Measurements from ENCODE around the gene VNN1. TPM values are rescaled to one million over a fixed set of nuclear protein-coding genes. Genes with fewer than 3 reads are reported as not detected.

The VNN1 gene, protein sequence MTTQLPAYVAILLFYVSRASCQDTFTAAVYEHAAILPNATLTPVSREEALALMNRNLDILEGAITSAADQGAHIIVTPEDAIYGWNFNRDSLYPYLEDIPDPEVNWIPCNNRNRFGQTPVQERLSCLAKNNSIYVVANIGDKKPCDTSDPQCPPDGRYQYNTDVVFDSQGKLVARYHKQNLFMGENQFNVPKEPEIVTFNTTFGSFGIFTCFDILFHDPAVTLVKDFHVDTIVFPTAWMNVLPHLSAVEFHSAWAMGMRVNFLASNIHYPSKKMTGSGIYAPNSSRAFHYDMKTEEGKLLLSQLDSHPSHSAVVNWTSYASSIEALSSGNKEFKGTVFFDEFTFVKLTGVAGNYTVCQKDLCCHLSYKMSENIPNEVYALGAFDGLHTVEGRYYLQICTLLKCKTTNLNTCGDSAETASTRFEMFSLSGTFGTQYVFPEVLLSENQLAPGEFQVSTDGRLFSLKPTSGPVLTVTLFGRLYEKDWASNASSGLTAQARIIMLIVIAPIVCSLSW
- not detected for total RNA-seq

- CTCF ChIA-PET = no interaction called here
- H3K9me3 Mint-ChIP-seq = no peaks in the 10 kb centered on the region
- peaks cover 18% of the 10 kb centered on the region for H3K27me3 Mint-ChIP-seq (ENCODE audit: low read depth)
- no peaks in the 10 kb centered on the region for H3K4me1 Mint-ChIP-seq (ENCODE audit: low read depth)
- no peaks in the 10 kb centered on the region for H3K36me3 Mint-ChIP-seq (ENCODE audit: low read depth)
- H3K27ac Mint-ChIP-seq = no peak within 1 kb of the TSS
- H3K4me3 Mint-ChIP-seq = no peak within 1 kb of the TSS
- intact Hi-C loops (cut with micrococcal nuclease) = no loop called here
- no peak for DNase-seq
Measured at GRCh38 chr6:132713352-132714134, at the start of gene VNN1. TSS of gene VNN1 (minus strand) at chr6:132714055. CDS start at chr6:132714035, 20 bp downstream.

GRCh38 chr6:132763269-132763668 is 49.4 kb upstream of the VNN1 start:
- peak; percentile 78 for DNase-seq
- intact Hi-C loops (cut with micrococcal nuclease) = loop anchor here (1.0 to 10.0 kb wide), 9 partner anchors 12 to 488 kb away; partner anchors contain the start of genes RPS12 and SLC18B1
- H3K27me3 Mint-ChIP-seq (ENCODE audit: low read depth) = no peaks in the 10 kb centered on the region
- H3K4me1 Mint-ChIP-seq (ENCODE audit: low read depth) = peaks cover 53% of the 10 kb centered on the region
- no peak overlapping the region for H3K27ac Mint-ChIP-seq
- H3K9me3 Mint-ChIP-seq = no peaks in the 10 kb centered on the region
- no peaks in the 10 kb centered on the region for H3K36me3 Mint-ChIP-seq (ENCODE audit: low read depth)
- H3K4me3 Mint-ChIP-seq = peak overlapping the region; percentile 60
- CTCF ChIA-PET = interaction anchor here (0.6 to 5.4 kb wide), 12 partner anchors 10 to 486 kb away, joined by 3 to 35 read pairs (median 4); partner anchors contain the start of gene SLC18B1

DNA sequence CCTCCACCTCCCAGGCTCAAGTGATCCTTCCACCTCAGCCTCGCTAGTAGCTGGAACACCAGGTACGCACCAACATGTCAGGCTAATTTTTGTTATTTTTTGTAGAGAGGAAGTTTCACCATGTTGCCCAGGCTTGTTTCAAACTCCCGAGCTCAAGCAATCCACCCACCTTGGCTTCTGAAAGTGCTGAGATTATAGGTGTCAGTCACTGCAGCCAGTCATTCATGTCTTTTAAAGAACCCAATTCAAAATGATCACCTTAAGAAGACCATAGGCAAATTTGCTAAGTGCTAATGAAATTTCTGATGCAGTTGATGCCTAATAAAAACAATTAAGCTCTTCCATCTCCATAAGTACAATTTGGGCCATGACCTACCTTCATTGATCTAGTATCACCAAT is 46.4 kb upstream of the VNN1 start:
- CTCF ChIA-PET = interaction anchor here (1.4 to 2.3 kb wide), 2 partner anchors 38 to 63 kb away, joined by 3 to 5 read pairs; partner anchors contain the start of gene SLC18B1
- H3K4me1 Mint-ChIP-seq (ENCODE audit: low read depth) = peaks cover 53% of the 10 kb centered on the region

GRCh38 chr6:132758689-132759088 is 44.8 kb upstream of the VNN1 start:
- intact Hi-C loops (cut with micrococcal nuclease) = no loop called here
- H3K27me3 Mint-ChIP-seq (ENCODE audit: low read depth) = no peaks in the 10 kb centered on the region
- H3K4me3 Mint-ChIP-seq = no peak overlapping the region
- no peak overlapping the region for H3K27ac Mint-ChIP-seq
- DNase-seq = no peak
- CTCF ChIA-PET = interaction anchor here (0.6 kb wide), 1 partner anchor 500 kb away, joined by 3 read pairs; no protein-coding TSS in a partner anchor
- H3K9me3 Mint-ChIP-seq = no peaks in the 10 kb centered on the region
- peaks cover 39% of the 10 kb centered on the region for H3K4me1 Mint-ChIP-seq (ENCODE audit: low read depth)
- H3K36me3 Mint-ChIP-seq (ENCODE audit: low read depth) = peaks cover 3% of the 10 kb centered on the region

More for the DNA sequence above, 46.4 kb upstream of the VNN1 start:
- peaks cover 3% of the 10 kb centered on the region for H3K36me3 Mint-ChIP-seq (ENCODE audit: low read depth)
- no peak overlapping the region for H3K4me3 Mint-ChIP-seq
- no peaks in the 10 kb centered on the region for H3K27me3 Mint-ChIP-seq (ENCODE audit: low read depth)
- no peak overlapping the region for H3K27ac Mint-ChIP-seq
- peak; percentile 27 for DNase-seq
- intact Hi-C loops (cut with micrococcal nuclease) = loop anchor here (1.0 to 10.0 kb wide), 3 partner anchors 8 to 485 kb away; no protein-coding TSS in a partner anchor
- H3K9me3 Mint-ChIP-seq = no peaks in the 10 kb centered on the region

DNA sequence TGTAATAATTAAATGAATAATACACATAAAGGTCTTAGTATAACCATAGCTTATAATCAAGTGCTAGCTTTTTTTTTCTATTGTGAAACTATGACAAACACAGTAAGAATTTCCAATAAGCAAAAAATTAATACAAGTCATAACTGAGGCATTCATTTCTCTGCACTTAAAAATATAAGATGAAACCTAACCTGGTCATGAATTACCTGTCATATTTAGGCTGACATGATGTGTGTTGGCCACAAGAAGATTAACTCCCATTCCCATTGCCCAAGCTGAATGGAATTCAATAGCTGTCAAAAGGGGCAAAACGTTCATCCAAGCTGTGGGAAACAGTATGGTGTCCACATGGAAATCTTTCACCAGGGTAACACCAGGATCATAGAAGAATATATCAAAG is 38.4 kb upstream of the VNN1 start:
- Mint-ChIP-seq H3K9me3 (no peaks in the 10 kb centered on the region), H3K27me3 (ENCODE audit: low read depth) (no peaks in the 10 kb centered on the region), H3K36me3 (ENCODE audit: low read depth) (peaks cover 30% of the 10 kb centered on the region), H3K27ac (no peak overlapping the region), H3K4me3 (no peak overlapping the region), H3K4me1 (ENCODE audit: low read depth) (peaks cover 23% of the 10 kb centered on the region)
- no peak for DNase-seq
- CTCF ChIA-PET = interaction anchor here (0.6 to 1.0 kb wide), 3 partner anchors 28 to 563 kb away, joined by 3 to 4 read pairs (median 3); partner anchors contain the start of gene SLC18B1
- intact Hi-C loops (cut with micrococcal nuclease) = loop anchor here (1.0 kb wide), 1 partner anchor 8 kb away; no protein-coding TSS in a partner anchor

GRCh38 chr6:132751828-132752227 is 38.0 kb upstream of the VNN1 start:
- no peak for DNase-seq
- intact Hi-C loops (cut with micrococcal nuclease) = loop anchor here (1.0 to 2.0 kb wide), 3 partner anchors 8 to 15 kb away; no protein-coding TSS in a partner anchor
- Mint-ChIP-seq H3K27ac (no peak overlapping the region), H3K4me1 (ENCODE audit: low read depth) (peaks cover 23% of the 10 kb centered on the region), H3K9me3 (no peaks in the 10 kb centered on the region), H3K36me3 (ENCODE audit: low read depth) (peaks cover 34% of the 10 kb centered on the region), H3K27me3 (ENCODE audit: low read depth) (no peaks in the 10 kb centered on the region), H3K4me3 (no peak overlapping the region)
- CTCF ChIA-PET = interaction anchor here (0.6 to 1.0 kb wide), 3 partner anchors 28 to 564 kb away, joined by 3 to 4 read pairs (median 3); partner anchors contain the start of gene SLC18B1

DNA sequence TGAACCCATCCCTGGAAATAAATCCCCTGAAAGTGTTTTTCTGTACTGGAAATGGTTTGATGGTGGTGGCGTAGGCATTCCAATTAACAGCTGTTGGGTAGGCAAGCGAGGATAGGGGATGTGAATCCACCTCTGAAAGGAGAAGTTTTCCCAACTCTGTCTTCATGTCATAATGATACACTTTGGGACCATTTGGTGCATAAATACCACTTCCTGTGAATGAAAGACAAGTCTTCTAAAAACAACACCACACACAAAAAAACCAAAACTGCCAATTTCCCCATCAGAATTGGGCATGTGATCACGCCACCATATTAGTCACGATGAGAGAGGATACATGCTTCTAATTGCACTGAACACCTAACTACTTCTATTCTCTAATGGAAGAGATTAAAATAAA is 37.5 kb upstream of the VNN1 start:
- CTCF ChIA-PET = interaction anchor here (1.3 kb wide), 1 partner anchor 27 kb away, joined by 6 read pairs; no protein-coding TSS in a partner anchor
- Mint-ChIP-seq H3K4me3 (no peak overlapping the region), H3K27me3 (ENCODE audit: low read depth) (no peaks in the 10 kb centered on the region), H3K9me3 (no peaks in the 10 kb centered on the region), H3K4me1 (ENCODE audit: low read depth) (peaks cover 23% of the 10 kb centered on the region), H3K36me3 (ENCODE audit: low read depth) (peaks cover 37% of the 10 kb centered on the region), H3K27ac (peak overlapping the region; percentile 25)
- peak; percentile 20 for DNase-seq
- intact Hi-C loops (cut with micrococcal nuclease) = loop anchor here (1.0 to 2.0 kb wide), 2 partner anchors 12 to 15 kb away; no protein-coding TSS in a partner anchor

DNA sequence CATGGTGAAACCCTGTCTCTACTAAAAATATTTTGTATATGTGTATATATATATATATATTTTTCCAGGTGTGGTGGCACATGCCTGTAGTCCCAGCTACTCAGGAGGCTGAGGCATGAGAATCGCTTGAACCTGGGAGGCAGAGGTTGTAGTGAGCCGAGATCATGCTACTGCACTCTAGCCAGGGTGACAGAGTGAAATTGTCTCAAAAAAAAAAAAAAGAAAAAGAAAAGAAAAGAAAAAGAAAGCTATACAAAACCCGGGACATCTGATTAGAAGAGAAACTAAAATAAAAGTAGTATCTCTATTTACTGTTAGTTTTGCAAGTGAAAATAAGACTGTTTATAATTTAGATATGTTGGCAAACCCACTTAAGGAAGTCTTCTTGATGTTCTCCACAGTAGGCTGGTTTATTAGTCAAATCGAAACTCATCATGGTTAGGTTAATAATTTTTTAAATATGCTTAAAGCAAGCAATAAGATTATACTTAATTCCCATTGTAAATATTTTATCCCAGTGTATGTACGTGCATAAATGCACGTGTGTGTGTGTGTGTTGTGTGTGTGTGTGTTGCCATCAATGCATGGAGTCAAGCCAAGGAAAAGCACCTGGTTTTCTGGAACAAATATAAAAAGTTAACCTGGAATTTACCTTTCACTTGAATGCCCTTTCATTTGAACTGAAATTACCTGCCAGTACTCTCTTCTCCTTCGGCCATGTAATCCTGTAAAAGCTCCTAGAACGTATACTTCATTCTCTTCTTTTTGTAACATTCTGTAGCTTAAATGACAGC is 36.8 kb upstream of the VNN1 start:
- peaks cover under 1% of the 10 kb centered on the region for H3K9me3 Mint-ChIP-seq
- H3K27ac Mint-ChIP-seq = peak overlapping the region; percentile 25
- no peaks in the 10 kb centered on the region for H3K27me3 Mint-ChIP-seq (ENCODE audit: low read depth)
- CTCF ChIA-PET = interaction anchor here (1.3 kb wide), 1 partner anchor 26 kb away, joined by 6 read pairs; no protein-coding TSS in a partner anchor
- intact Hi-C loops (cut with micrococcal nuclease) = loop anchor here (1.0 to 2.0 kb wide), 2 partner anchors 13 to 14 kb away; no protein-coding TSS in a partner anchor
- H3K36me3 Mint-ChIP-seq (ENCODE audit: low read depth) = peaks cover 38% of the 10 kb centered on the region
- H3K4me1 Mint-ChIP-seq (ENCODE audit: low read depth) = peaks cover 23% of the 10 kb centered on the region
- DNase-seq = no peak
- H3K4me3 Mint-ChIP-seq = no peak overlapping the region

GRCh38 chr6:132749111-132749510 is 35.3 kb upstream of the VNN1 start:
- Mint-ChIP-seq H3K27me3 (ENCODE audit: low read depth) (no peaks in the 10 kb centered on the region), H3K36me3 (ENCODE audit: low read depth) (peaks cover 51% of the 10 kb centered on the region), H3K9me3 (peaks cover 9% of the 10 kb centered on the region), H3K27ac (peak overlapping the region; percentile 60), H3K4me3 (no peak overlapping the region), H3K4me1 (ENCODE audit: low read depth) (peaks cover 29% of the 10 kb centered on the region)
- DNase-seq = peak; percentile 33
- CTCF ChIA-PET = interaction anchor here (0.7 to 1.7 kb wide), 4 partner anchors 14 to 79 kb away, joined by 3 to 6 read pairs (median 5); no protein-coding TSS in a partner anchor
- intact Hi-C loops (cut with micrococcal nuclease) = no loop called here

DNA sequence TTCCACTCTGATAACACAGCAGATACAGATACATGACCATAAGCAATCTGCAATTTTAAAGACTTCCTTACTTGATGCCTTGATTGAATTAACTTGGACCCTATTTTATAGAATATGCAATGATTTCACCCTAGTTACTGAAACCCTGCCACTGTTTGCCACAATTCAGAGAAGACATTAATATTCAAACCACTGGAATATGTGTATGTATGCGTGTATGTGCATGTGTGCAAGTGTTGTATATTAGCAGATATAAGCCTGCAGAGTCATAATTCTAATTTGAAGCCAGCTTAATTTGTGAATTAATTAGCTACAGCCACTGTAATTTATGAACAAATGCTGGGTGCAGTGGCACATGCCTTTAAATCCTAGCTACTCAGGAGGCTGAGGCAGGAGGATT is 34.6 kb upstream of the VNN1 start:
- Mint-ChIP-seq H3K4me1 (ENCODE audit: low read depth) (peaks cover 29% of the 10 kb centered on the region), H3K27ac (no peak overlapping the region), H3K27me3 (ENCODE audit: low read depth) (no peaks in the 10 kb centered on the region), H3K9me3 (peaks cover 11% of the 10 kb centered on the region), H3K4me3 (no peak overlapping the region), H3K36me3 (ENCODE audit: low read depth) (peaks cover 57% of the 10 kb centered on the region)
- no peak for DNase-seq
- CTCF ChIA-PET = interaction anchor here (0.7 to 1.7 kb wide), 3 partner anchors 15 to 35 kb away, joined by 3 to 5 read pairs (median 5); no protein-coding TSS in a partner anchor
- intact Hi-C loops (cut with micrococcal nuclease) = no loop called here

DNA sequence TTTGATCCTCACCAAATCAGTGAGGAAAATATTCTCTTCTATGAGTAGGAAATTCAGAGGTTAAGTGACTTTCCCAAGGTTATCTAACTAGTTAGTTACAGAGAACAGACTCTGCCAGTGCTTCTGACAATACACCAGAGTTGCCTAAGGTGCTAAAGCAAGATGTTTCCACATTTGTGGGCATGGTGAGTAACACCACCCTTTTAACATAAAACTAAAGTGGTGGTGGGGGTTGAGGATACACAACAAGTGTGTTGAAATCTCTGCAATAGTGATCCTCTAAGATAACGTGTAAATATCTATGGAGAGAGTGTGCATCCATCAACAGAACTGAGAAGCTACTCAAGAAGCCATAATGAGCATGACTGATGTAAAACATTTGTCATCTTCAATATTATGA is 32.2 kb upstream of the VNN1 start:
- CTCF ChIA-PET = no interaction called here
- H3K4me3 Mint-ChIP-seq = no peak overlapping the region
- no peaks in the 10 kb centered on the region for H3K27me3 Mint-ChIP-seq (ENCODE audit: low read depth)
- no peak overlapping the region for H3K27ac Mint-ChIP-seq
- H3K36me3 Mint-ChIP-seq (ENCODE audit: low read depth) = peaks cover 64% of the 10 kb centered on the region
- no peak for DNase-seq
- intact Hi-C loops (cut with micrococcal nuclease) = no loop called here
- H3K9me3 Mint-ChIP-seq = peaks cover 19% of the 10 kb centered on the region
- H3K4me1 Mint-ChIP-seq (ENCODE audit: low read depth) = peaks cover 19% of the 10 kb centered on the region

Measured in activated naive CD4-positive, alpha-beta T cell treated with anti-CD3 and anti-CD28 coated beads for 36 hours (primary cell).